C4-2B (cell line): ENCODE measurements around the gene MYH16.
"Not testable (repeated sequence)": the region's sequence is repeated elsewhere in the genome, so short reads cannot be mapped to it uniquely, and the experiment has no call there.

Source experiments
- ZFX ChIP-seq: fragments of 450-650 bp; IDR thresholded peaks from 2 replicates; pipeline ENCODE4 v1.6.1; 2017
- TF ChIP-seq, protein P1 (sequence below): fragments of 450-650 bp; conservative IDR thresholded peaks from 2 replicates; pipeline ENCODE4 v1.5.1; 2017; ENCODE audit warnings: mild to moderate bottlenecking

DNA sequence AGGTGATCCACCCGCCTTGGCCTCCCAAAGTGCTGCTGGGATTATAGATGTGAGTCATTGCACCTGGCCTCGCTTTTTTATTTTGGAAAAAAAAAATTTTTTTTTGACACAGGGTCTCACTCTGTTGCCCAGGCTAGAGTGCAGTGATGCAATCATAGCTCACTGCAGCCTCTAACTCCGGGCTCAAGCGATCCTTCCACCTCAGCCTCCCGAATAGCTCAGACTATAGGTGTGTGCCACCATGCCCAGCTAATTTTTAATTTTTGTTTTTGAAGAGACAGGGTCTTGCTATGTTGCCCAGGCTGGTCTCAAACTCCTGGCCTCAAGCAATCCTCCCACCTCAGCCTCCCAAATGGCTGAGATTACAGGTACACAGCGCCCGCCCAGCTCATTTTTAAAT, 2.3 kb downstream of the MYH16 start:
- TF ChIP-seq, protein P1, sequence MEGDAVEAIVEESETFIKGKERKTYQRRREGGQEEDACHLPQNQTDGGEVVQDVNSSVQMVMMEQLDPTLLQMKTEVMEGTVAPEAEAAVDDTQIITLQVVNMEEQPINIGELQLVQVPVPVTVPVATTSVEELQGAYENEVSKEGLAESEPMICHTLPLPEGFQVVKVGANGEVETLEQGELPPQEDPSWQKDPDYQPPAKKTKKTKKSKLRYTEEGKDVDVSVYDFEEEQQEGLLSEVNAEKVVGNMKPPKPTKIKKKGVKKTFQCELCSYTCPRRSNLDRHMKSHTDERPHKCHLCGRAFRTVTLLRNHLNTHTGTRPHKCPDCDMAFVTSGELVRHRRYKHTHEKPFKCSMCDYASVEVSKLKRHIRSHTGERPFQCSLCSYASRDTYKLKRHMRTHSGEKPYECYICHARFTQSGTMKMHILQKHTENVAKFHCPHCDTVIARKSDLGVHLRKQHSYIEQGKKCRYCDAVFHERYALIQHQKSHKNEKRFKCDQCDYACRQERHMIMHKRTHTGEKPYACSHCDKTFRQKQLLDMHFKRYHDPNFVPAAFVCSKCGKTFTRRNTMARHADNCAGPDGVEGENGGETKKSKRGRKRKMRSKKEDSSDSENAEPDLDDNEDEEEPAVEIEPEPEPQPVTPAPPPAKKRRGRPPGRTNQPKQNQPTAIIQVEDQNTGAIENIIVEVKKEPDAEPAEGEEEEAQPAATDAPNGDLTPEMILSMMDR: not testable (repeated sequence)
- TF ChIP-seq ZFX: not testable (repeated sequence)
